CD4-positive, alpha-beta T cell treated with Interleukin-6 at 100 ng/mL for 8 hours (primary cell): ENCODE results near the gene FRMD7.

Source experiments
- DNase-seq: peaks from one replicate; pipeline ENCODE4 v3.0.0-alpha.2; 2020; ENCODE audit warnings: mixed read lengths, low spot score

Gene FRMD7

DNA sequence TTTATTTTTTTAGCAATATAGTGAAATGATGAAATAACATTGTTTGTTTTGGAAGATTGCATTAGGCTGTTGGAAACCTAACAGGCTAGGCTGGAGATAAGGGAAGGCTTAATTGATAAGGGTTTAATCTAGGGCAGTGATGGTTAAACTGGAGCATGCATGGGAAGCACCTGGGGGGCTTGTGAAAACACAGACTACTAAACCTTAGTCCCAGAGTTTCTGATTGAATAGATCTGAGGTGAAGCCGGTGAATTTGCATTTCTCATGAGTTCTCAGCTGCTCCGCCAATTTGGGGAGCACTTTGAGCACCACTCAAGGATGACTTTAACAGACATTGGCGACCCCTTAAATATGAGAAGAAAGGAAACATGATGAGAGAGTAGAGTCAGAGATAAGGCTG is 93.2 kb downstream of the FRMD7 start:
- DNase-seq: no peak

- DNase-seq: no peak
These were observed 94.7 kb downstream of the FRMD7 start for GRCh38 chrX:132033166-132033565.

DNA sequence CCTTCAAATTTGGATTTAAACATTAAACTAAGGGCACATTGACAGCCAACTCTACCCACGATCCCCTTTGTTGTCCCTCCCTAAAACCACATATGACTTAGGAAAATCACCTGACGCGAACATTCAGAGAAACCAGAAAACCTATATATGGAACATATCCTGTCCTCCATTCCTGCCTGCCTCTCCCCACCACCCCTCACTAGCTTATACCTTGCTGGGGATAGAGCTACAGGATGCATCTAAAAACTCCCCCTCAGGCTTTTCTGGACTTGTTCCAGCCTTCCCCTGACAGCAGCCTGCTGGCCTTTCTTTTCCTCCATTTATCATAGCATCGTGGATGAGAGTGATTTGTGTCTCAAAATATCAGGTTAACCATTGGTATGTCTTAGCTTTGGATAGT is 96.0 kb downstream of the FRMD7 start:
- no peak for DNase-seq

- no peak for DNase-seq
These were observed 97.6 kb downstream of the FRMD7 start for GRCh38 chrX:132030264-132030663.
